ENCODE measurements around the gene DDX47.
"Not testable (repeated sequence)": the region's sequence is repeated elsewhere in the genome, so short reads cannot be mapped to it uniquely, and the experiment has no call there.

Gene DDX47

GRCh38 chr12:12836571-12836970 lies 23.4 kb downstream of the DDX47 start:
- TF ChIP-seq, protein P1, sequence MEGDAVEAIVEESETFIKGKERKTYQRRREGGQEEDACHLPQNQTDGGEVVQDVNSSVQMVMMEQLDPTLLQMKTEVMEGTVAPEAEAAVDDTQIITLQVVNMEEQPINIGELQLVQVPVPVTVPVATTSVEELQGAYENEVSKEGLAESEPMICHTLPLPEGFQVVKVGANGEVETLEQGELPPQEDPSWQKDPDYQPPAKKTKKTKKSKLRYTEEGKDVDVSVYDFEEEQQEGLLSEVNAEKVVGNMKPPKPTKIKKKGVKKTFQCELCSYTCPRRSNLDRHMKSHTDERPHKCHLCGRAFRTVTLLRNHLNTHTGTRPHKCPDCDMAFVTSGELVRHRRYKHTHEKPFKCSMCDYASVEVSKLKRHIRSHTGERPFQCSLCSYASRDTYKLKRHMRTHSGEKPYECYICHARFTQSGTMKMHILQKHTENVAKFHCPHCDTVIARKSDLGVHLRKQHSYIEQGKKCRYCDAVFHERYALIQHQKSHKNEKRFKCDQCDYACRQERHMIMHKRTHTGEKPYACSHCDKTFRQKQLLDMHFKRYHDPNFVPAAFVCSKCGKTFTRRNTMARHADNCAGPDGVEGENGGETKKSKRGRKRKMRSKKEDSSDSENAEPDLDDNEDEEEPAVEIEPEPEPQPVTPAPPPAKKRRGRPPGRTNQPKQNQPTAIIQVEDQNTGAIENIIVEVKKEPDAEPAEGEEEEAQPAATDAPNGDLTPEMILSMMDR (IDR thresholded peaks at IDR 0.05; ENCODE audit: low read depth, low read length) = no peak
- in situ Hi-C loops (cut with HindIII; ENCODE audit: low sequenced_read_pairs) = no loop called here
- DNase-seq (ENCODE audit: low read depth, low spot score) = no peak
- H3K4me3 ChIP-seq (ENCODE audit: low read depth, low read length) = no peak overlapping the region

GRCh38 chr12:12837025-12837812 lies 24.1 kb downstream of the DDX47 start:
- TF ChIP-seq, protein P1 (IDR thresholded peaks at IDR 0.05; ENCODE audit: low read depth, low read length) = peak; percentile 56
- in situ Hi-C loops (cut with HindIII; ENCODE audit: low sequenced_read_pairs) = no loop called here
- H3K4me3 ChIP-seq (ENCODE audit: low read depth, low read length) = no peak overlapping the region
- peak; percentile 83 for DNase-seq (ENCODE audit: low read depth, low spot score)

- DNase-seq (ENCODE audit: low read depth, low spot score) = no peak
- in situ Hi-C loops (cut with HindIII; ENCODE audit: low sequenced_read_pairs) = no loop called here
- TF ChIP-seq, protein P1 (IDR thresholded peaks at IDR 0.05; ENCODE audit: low read depth, low read length) = no peak
- no peak overlapping the region for H3K4me3 ChIP-seq (ENCODE audit: low read depth, low read length)
Observed at GRCh38 chr12:12837813-12838153, 24.6 kb downstream of the DDX47 start.

- TF ChIP-seq, protein P1 (IDR thresholded peaks at IDR 0.05; ENCODE audit: low read depth, low read length) = no peak
- no peak overlapping the region for H3K4me3 ChIP-seq (ENCODE audit: low read depth, low read length)
- in situ Hi-C loops (cut with HindIII; ENCODE audit: low sequenced_read_pairs) = no loop called here
- DNase-seq (ENCODE audit: low read depth, low spot score) = no peak
Observed at GRCh38 chr12:12839003-12839395, 25.9 kb downstream of the DDX47 start.

DNA sequence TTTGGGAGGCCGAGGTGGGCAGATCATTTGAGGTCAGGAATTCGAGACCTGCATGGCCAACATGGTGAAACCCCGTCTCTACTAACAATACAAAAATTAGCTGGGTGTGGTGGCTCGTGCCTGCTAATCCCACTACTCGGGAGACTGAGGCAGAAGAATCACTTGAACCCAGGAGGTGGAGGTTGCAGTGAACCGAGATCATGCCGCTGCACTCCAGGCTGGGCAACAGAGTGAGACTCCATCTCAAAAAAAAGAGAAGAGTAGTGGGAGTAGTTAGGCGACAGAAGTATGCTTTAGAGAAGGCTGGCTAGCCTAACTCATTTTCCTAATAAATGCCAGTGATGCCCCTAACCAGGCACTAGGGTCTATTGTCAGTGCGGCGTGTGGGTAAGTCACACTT lies 26.3 kb downstream of the DDX47 start:
- H3K4me3 ChIP-seq (ENCODE audit: low read depth, low read length); DNase-seq (ENCODE audit: low read depth, low spot score); in situ Hi-C loops (cut with HindIII; ENCODE audit: low sequenced_read_pairs): not testable (repeated sequence)

GRCh38 chr12:12839873-12840579 lies 26.9 kb downstream of the DDX47 start:
- H3K4me3 ChIP-seq (ENCODE audit: low read depth, low read length) = no peak overlapping the region
- TF ChIP-seq, protein P1 (IDR thresholded peaks at IDR 0.05; ENCODE audit: low read depth, low read length) = no peak
- in situ Hi-C loops (cut with HindIII; ENCODE audit: low sequenced_read_pairs) = no loop called here
- DNase-seq (ENCODE audit: low read depth, low spot score) = peak; percentile 87

- TF ChIP-seq, protein P1 (IDR thresholded peaks at IDR 0.05; ENCODE audit: low read depth, low read length) = no peak
Observed at GRCh38 chr12:12840580-12840899, 27.4 kb downstream of the DDX47 start.

DNA sequence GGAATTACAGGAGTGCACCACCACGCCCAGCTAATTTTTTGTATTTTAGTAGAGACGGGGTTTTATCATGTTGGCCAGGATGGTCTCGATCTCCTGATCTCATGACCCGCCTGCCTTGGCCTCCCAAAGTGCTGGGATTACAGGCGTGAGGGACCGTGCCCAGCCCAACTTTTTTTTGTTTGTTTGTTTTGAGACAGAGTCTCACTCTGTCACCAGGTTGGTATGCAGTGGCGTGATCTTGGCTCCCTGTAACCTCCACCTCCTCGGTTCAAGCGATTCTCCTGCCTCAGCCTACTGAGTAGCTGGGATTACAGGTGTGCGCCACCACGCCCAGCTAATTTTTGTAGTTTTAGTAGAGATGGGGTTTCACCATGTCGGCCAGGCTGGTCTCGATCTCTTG lies 28.3 kb downstream of the DDX47 start:
- H3K4me3 ChIP-seq (ENCODE audit: low read depth, low read length); in situ Hi-C loops (cut with HindIII; ENCODE audit: low sequenced_read_pairs); DNase-seq (ENCODE audit: low read depth, low spot score): not testable (repeated sequence)

More at GRCh38 chr12:12840580-12840899, 27.4 kb downstream of the DDX47 start:
- no peak for DNase-seq (ENCODE audit: low read depth, low spot score)
- in situ Hi-C loops (cut with HindIII; ENCODE audit: low sequenced_read_pairs) = no loop called here
- no peak overlapping the region for H3K4me3 ChIP-seq (ENCODE audit: low read depth, low read length)

Data from astrocyte of the spinal cord (primary cell).